HG03064 (cell line): ENCODE data around the gene OR5J2.
"Not testable (repeated sequence)": the region's sequence is repeated elsewhere in the genome, so short reads cannot be mapped to it uniquely, and the experiment has no call there.

Experiments
- ATAC-seq: cut with Tn5 transposase; IDR thresholded peaks from one replicate; pipeline ENCODE4 v1.9.1; 2021; ENCODE audit warnings: low read depth; ENCODE audit not compliant: unreplicated experiment

The OR5J2 gene

DNA sequence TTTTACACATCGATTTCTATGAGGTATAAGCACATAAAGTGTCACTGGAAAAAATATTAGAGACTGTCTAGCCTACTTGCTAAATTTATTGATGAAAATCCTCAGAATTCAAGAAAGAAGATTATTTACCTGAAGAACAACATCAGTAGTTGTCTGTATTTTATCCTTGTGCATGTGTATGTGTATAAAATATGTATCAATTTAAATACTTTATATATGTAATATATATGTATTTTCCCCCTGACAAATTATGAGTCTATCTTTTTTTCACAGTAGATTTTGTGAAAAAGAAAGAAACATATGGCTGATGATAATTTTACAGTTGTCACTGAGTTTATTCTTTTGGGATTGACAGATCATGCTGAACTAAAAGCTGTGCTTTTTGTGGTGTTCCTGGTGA lies at the start of gene OR5J2:
OR5J2 (plus strand) TSS at position 301 of the 400 bp plus-strand sequence; CDS start at position 301, 0 bp downstream.
- ATAC-seq, result no peak

- ATAC-seq, result no peak
Measured at GRCh38 chr11:56140151-56140661, 36.2 kb upstream of the OR5J2 start, which contains the start of gene OR8J3. Gene OR8J3, minus strand, starts transcription at chr11:56140201. Its CDS starts 2,483 bp downstream, at chr11:56137718.

DNA sequence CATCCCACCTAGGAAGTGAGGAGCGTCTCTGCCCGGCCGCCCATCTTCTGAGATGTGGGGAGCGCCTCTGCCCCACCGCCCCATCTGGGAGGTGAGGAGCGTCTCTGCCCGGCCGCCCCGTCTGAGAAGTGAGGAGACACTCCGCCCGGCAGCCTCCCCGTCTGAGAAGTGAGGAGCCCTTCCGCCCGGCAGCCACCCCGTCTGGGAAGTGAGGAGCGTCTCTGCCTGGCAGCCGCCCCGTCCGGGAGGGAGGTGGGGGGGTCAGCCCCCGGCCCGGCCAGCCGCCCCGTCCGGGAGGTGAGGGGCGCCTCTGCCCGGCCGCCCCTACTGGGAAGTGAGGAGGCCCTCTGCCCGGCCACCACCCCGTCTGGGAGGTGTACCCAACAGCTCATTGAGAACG lies 32.7 kb upstream of the OR5J2 start:
- not testable (repeated sequence) for ATAC-seq

DNA sequence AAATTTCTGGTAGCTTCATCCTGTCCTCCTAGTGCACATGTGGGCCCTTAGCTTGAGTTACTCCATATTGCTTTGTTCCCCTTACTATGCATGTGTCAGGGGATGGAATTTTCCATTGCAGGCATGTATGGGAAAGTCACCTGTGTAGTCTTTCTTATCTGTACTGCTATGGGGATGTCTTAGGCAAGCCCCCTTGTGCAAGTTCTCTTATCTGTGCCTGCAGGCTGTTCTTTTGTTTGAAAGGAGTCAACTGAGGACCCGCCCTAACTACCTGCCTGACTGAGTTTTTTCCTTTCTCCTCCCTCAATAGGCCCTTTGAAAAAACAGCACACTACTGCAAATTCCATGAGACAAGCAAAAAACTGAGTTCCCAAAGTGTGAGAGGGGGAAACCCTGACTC lies 25.0 kb upstream of the OR5J2 start:
- no peak for ATAC-seq

GRCh38 chr11:56152333-56152732 lies 24.1 kb upstream of the OR5J2 start:
- no peak for ATAC-seq

- ATAC-seq, result no peak
Measured at GRCh38 chr11:56160217-56160616, 16.2 kb upstream of the OR5J2 start, which contains the start of gene OR8K5. Gene OR8K5, minus strand, starts transcription at chr11:56160317. Its CDS starts 0 bp downstream, at chr11:56160317.

DNA sequence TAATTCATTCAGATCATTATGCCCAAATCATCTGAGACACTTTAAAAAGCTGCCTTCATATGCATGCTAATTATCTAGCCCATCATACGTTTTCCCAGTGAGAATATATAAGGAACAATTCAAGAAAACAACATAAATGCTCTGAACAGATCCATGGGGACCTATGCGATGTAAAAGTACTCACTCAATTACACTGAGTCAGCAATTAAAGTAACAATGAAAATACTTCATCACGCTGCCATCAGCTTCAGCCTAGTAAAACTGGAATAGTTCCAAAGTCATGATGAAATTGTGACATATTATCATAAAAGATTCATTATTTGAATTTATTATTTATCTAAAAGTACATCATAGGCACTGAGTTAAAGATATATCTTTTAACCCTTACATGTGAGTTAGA lies 12.6 kb upstream of the OR5J2 start:
- no peak for ATAC-seq

DNA sequence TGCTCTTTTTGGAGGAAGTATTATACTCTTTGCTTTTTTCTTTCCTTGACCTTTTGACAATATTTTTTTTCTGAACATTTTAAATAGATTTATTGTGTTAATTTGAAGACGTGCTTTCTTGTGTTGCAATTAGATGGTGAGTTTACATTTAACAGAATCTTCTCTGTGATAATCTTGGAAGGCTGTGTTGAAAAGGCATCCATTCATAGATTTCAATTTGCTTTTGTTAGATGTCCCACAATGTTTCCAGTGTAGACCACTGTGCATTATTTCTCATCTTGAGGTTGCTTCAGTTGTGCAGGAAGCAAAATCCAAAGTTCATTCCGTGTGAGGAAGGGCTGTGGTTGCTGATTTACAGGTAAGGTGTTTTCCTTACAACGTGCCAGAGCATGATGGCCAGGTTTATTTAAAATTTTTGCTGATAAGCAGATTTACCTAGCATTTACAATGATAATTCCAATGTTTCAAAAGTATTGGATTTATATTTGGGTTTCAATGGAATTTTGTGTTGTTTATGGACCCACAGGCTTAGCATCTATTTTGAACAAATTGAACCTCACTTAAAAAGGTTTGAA lies 4.1 kb upstream of the OR5J2 start:
- no peak for ATAC-seq

DNA sequence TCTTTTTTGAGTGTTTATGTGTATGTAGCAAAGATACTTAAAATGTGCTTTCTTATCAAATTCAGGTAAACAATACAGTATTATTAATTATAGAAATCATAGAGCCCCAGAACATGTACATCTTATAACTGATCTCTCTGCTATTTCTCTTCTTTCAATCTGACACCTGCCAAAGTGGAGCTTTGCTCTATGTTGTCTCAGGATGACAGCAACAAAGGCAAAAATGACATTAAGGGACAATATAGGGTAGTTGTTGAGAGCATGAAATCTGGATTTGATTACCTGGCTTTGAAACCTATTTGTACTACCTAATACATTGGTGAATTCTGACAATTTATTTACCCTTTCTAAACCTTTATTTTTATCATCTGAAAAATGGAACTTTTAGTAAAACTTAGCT lies 7.0 kb downstream of the OR5J2 start:
- no peak for ATAC-seq

- ATAC-seq, result no peak
Measured at GRCh38 chr11:56188602-56189001, 12.2 kb downstream of the OR5J2 start.

- ATAC-seq, result no peak
Measured at GRCh38 chr11:56196705-56197104, 20.3 kb downstream of the OR5J2 start.

DNA sequence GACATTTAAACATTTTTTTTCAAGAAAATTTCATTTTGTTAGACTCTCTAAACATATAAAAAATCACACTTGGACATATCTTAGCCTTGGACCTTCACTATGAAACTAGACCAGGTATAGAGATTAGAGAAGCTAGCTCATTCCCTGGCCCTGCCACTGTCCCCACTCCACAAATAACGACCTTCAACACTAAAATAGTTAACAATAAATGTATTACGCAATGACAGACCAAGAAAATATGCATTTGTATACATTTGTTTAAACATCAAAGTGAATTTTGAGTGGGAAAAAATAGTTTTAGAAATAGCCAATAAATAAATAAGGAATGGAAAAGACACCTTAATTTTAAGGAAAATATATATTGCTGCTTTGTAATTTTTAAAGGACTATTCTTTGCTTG lies 20.9 kb downstream of the OR5J2 start:
- no peak for ATAC-seq

GRCh38 chr11:56207790-56208189 lies 31.4 kb downstream of the OR5J2 start:
- ATAC-seq, result no peak

DNA sequence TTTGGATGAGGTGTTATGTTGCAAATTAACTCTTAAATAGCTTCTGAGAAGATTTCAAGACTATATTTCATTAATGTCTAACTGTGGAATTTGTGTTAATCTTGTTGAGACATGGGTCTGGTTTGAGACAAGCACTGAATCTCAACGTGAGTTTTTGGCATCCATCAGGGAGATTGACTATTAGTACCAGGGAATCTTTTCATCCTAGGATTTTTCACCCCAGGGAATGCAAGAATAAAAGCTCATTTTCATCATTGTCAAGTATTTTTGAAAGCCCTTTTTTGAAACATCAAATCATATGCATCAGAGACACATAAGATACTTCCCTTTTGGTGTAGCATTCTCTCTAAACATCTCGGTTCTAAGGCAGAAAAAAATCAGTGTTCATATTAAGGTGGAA lies 38.1 kb downstream of the OR5J2 start:
- ATAC-seq, result no peak

DNA sequence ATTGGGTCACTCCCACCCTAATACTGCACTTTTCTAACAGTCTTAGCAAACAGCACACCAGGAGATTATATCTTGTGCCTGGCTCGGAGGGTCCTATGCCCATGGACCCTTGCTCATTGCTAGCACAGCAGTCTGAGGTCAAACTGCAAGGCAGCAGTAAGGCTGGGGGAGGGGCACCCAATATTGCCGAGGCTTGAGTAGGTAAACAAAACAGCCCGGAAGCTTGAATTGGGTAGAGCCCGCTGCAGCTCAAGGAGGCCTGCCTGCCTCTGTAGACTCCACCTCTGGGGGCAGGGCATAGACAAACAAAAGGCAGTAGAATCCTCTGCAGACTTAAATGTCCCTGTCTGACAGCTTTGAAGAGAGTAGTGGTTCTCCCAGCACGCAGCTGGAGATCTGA lies 43.3 kb downstream of the OR5J2 start:
- not testable (repeated sequence) for ATAC-seq
